Bronchial epithelial cell (primary cell): ENCODE data around the gene PLSCR1. TPM values are rescaled to one million over a fixed set of nuclear protein-coding genes. Genes with fewer than 3 reads are reported as not detected.

ENCODE experiments used
- DNase-seq: peaks from one replicate; pipeline ENCODE4 v3.0.0-alpha.2; 2010; ENCODE audit warnings: low read depth
- FAIRE-seq: peaks from 2 replicates; lab custom pipeline; 2011; peaks lifted over from hg19 to GRCh38; lab: Jason Lieb, UNC
- H3K27me3 ChIP-seq: 2 replicates; pipeline ENCODE4 v1.5.1; 2011; ENCODE audit warnings: low read length; ENCODE audit not compliant: control insufficient read depth, insufficient read depth
- H3K36me3 ChIP-seq: 2 replicates; pipeline ENCODE4 v1.5.1; 2011; ENCODE audit warnings: low read length; ENCODE audit not compliant: control insufficient read depth, insufficient read depth
- H3K4me3 ChIP-seq: 2 replicates; pipeline ENCODE4 v1.5.1; 2011; ENCODE audit warnings: mild to moderate bottlenecking, low read depth, low read length, control low read depth
- total RNA-seq: library from RNA; depleted of rRNA; stranded (reverse); fragments of >200 nt; gene quantifications from 2 replicates; pipeline ENCODE4 v1.2.1, GENCODE V29; 2014
- TF ChIP-seq, protein P1 (sequence below): IDR thresholded peaks from 2 replicates; pipeline ENCODE4 v1.5.1; 2011; ENCODE audit warnings: mild to moderate bottlenecking, moderate library complexity, low read length, control low read depth, inconsistent platforms; ENCODE audit not compliant: insufficient read depth, severe bottlenecking

Gene PLSCR1
- total RNA-seq, 1 donor from 2014 or later = 32.1 TPM

DNA sequence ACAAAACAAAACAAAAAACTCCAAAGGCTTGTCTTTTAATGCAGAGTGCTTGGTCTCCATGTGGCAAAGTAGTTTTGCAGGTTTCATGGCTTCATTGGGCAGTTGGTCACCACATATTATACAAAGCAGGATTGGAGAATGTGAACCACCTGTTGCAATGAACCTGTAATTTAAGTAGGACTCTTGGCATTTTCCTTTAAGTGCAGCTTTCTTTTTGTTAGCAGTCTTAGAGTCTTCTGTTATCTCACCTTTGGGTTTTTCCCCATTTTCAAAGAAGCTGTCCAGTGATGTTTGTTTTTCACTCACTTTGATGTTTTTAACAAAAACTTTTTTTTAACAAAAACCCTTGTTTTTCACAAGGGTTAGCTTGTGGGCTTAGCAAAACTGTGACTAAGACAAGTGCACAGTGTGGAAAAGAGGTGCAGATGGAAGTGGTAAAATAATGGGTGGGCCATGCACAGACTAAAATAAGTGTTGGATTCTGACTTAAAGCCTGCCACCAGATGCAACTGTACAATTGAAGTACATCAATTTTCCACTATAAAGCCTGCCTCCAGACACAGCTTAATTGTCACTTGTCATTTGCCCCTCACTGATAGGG lies 2.9 kb upstream of the PLSCR1 start:
- TF ChIP-seq, protein P1, sequence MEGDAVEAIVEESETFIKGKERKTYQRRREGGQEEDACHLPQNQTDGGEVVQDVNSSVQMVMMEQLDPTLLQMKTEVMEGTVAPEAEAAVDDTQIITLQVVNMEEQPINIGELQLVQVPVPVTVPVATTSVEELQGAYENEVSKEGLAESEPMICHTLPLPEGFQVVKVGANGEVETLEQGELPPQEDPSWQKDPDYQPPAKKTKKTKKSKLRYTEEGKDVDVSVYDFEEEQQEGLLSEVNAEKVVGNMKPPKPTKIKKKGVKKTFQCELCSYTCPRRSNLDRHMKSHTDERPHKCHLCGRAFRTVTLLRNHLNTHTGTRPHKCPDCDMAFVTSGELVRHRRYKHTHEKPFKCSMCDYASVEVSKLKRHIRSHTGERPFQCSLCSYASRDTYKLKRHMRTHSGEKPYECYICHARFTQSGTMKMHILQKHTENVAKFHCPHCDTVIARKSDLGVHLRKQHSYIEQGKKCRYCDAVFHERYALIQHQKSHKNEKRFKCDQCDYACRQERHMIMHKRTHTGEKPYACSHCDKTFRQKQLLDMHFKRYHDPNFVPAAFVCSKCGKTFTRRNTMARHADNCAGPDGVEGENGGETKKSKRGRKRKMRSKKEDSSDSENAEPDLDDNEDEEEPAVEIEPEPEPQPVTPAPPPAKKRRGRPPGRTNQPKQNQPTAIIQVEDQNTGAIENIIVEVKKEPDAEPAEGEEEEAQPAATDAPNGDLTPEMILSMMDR = no peak
- DNase-seq (no peak), FAIRE-seq (no peak)
- H3K27me3 ChIP-seq = no peaks in the 10 kb centered on the region
- H3K4me3 ChIP-seq = no peak overlapping the region
- H3K36me3 ChIP-seq = no peaks in the 10 kb centered on the region

DNA sequence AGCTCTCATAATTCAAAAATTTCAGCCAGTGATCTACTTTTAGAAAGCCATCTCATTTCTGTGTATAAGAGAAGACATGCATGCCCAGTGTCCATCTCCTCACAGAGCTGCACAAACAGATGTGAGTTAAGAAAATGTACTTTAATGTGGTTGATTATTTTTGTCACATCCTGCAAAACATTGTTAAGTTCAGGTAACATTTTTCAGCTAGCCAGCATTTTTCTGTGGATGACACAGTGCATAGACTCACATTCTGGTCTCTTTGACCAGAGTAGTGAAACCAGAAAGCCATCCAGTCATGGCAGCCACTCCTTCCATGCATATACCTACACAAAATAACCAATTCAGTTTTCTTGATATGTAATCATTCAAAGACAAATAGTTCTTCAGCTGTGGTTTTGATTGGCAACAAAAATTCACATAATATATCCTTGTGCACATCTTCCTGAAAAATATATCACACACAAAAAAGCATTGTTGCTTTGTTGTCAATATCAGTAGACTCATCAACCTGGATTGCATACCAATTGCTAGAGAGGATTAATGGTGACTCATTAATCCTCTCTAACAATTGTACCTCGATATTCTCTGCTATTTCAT lies 2.1 kb upstream of the PLSCR1 start:
- DNase-seq = peak; percentile 63
- no peak for FAIRE-seq

DNA sequence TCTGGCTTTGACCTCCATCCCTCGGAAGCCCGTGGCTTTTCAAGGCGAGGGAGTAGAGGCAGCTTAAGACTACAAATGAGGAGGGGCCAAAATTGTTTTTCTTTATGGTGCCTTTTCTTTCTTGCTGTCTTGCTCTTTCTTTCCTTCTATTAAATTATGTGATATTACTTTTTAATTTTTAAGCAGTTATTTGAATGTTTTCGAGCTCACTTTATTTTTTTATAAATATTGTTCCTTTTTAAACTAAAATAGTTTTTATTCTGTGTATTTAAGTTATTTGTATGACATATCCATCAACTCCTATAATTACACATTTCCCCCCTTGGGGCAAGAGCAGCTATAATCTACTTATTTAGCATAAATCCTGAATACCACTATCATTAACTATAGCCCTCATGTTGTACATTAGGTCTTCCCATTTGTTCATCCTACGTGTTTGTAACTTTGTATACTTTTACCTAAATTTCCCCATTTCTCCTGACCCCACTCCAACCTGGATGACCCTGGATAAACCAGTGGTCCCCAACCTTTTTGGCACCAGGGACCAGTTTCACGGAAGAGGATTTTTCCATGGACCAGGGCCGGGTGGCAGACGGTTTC lies 622 bp upstream of the PLSCR1 start:
- no peak for DNase-seq
- FAIRE-seq = no peak
- Histone ChIP-seq H3K27me3 (no peaks in the 10 kb centered on the region), H3K4me3 (peak overlapping the region; percentile 73), H3K36me3 (no peaks in the 10 kb centered on the region)
- TF ChIP-seq, protein P1 = no peak

More for the DNA sequence above, 2.1 kb upstream of the PLSCR1 start:
- TF ChIP-seq, protein P1 = no peak
- no peaks in the 10 kb centered on the region for H3K36me3 ChIP-seq
- no peak overlapping the region for H3K4me3 ChIP-seq
- no peaks in the 10 kb centered on the region for H3K27me3 ChIP-seq

DNA sequence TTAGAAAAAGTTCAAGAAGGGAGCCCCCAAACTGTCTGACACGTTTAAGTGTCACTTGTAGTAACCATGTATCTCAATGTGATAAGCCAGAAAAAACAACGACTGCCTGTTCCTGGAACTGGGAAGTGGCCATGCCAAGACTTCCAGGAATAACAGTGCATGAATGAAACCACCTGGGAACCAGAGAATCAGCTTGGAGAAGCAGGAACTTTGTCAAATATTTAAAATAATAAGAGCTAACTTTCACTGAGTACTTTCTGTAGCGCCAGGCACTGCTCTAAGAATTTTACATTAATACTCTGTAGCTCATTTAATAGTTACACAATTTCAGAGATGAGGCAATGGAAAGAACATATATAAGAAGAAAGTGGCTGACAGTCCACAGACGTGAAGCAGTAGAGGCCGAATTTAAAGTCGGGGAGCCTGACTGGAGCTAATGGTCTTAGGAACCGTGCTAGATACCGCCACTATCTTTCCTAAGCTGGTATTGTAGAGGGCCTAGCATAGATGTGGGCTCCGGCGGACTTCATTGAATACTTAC lies 876 bp downstream of the PLSCR1 start:
- Histone ChIP-seq H3K4me3 (peak overlapping the region; percentile 73), H3K27me3 (no peaks in the 10 kb centered on the region), H3K36me3 (no peaks in the 10 kb centered on the region)
- TF ChIP-seq, protein P1 = no peak
- DNase-seq (peak; percentile 30), FAIRE-seq (no peak)

DNA sequence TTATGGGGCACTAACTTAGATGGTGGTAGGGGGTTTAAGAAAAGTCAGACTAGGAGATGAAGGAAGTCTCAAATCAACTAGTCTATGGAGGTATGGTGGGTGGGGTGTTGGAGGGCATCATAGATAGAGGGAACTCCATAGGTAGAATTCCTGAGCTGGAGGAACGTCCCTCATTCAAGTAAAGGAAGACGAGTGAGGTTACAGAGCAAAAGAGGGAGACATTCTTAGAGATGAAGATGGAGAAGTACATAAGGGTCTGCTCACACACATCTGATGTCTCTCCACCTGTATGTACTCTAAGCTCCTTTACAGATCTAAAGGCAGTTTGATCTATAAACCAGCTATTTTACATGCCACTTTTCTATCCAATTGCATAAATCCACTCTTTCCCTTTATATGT lies 1.4 kb downstream of the PLSCR1 start:
- FAIRE-seq = no peak
- DNase-seq = no peak
- no peak overlapping the region for H3K4me3 ChIP-seq
- H3K36me3 ChIP-seq = no peaks in the 10 kb centered on the region
- no peaks in the 10 kb centered on the region for H3K27me3 ChIP-seq
- TF ChIP-seq, protein P1 = no peak
